ENCODE results near the gene CCDC201. TPM values are rescaled to one million over a fixed set of nuclear protein-coding genes. Genes with fewer than 3 reads are reported as not detected.
A peak's percentile ranks its signal among the peaks of the same experiment; 100 is the strongest.

Gene CCDC201
- total RNA-seq, 2 experiments from 2014 or later, result not detected

GRCh38 chr7:45890902-45891461 lies 18.1 kb upstream of the CCDC201 start:
- H3K36me3 ChIP-seq (ENCODE audit: insufficient read depth, low read length), result no peaks in the 10 kb centered on the region
- Mint-ChIP-seq H3K36me3 (ENCODE audit: low read depth) (no peaks in the 10 kb centered on the region), H3K4me3 (no peak overlapping the region), H3K9me3 (no peaks in the 10 kb centered on the region), H3K27me3 (peaks cover 82% of the 10 kb centered on the region), H3K4me1 (ENCODE audit: low read depth) (no peaks in the 10 kb centered on the region), H3K27ac (no peak overlapping the region)
- CTCF ChIA-PET, result no interaction called here
- POLR2A ChIA-PET, result no interaction called here
- ATAC-seq (ENCODE audit: poor library complexity), result no peak
- no peak overlapping the region for H3K27ac ChIP-seq (ENCODE audit: low read depth in 1 of 2, low read length in 2 of 2)
- H3K4me3 ChIP-seq (ENCODE audit: low read length), result no peak overlapping the region
- no peaks in the 10 kb centered on the region for H3K4me1 ChIP-seq (ENCODE audit: insufficient read depth, low read length)
- DNase-seq, result peak in 3 of 14 experiments; percentile 29 to 36 (median 33)
- intact Hi-C loops (cut with DNase I, micrococcal nuclease), result loop anchor here in 1 of 2 experiments (2.0 kb wide), 2 partner anchors 1198 to 1364 kb away; no protein-coding TSS in a partner anchor
- TF ChIP-seq CTCF (IDR thresholded peaks at IDR 0.05), result peak; percentile 65
- H3K27me3 ChIP-seq (ENCODE audit: control insufficient read depth in 1 of 2, insufficient read depth in 2 of 2, low read length in 2 of 2), result peaks cover 31 to 59% of the 10 kb centered on the region in 2 experiments
- no peaks in the 10 kb centered on the region for H3K9me3 ChIP-seq (ENCODE audit: control insufficient read depth in 1 of 2, insufficient read depth in 1 of 2, low read length in 2 of 2)

- Histone ChIP-seq H3K9me3 (ENCODE audit: control insufficient read depth in 1 of 2, insufficient read depth in 1 of 2, low read length in 2 of 2) (no peaks in the 10 kb centered on the region), H3K36me3 (ENCODE audit: insufficient read depth, low read length) (no peaks in the 10 kb centered on the region), H3K4me3 (ENCODE audit: low read length) (no peak overlapping the region), H3K4me1 (ENCODE audit: insufficient read depth, low read length) (no peaks in the 10 kb centered on the region), H3K27ac (ENCODE audit: low read depth in 1 of 2, low read length in 2 of 2) (no peak overlapping the region), H3K27me3 (ENCODE audit: control insufficient read depth in 1 of 2, insufficient read depth in 2 of 2, low read length in 2 of 2) (peaks cover 33 to 56% of the 10 kb centered on the region in 2 experiments)
- DNase-seq, result no peak
- ChIA-PET CTCF (no interaction called here), POLR2A (no interaction called here)
- no peak overlapping the region for H3K4me3 Mint-ChIP-seq
- H3K27ac Mint-ChIP-seq, result no peak overlapping the region
- no peaks in the 10 kb centered on the region for H3K9me3 Mint-ChIP-seq
- no peak for ATAC-seq (ENCODE audit: poor library complexity)
- H3K4me1 Mint-ChIP-seq (ENCODE audit: low read depth), result no peaks in the 10 kb centered on the region
- intact Hi-C loops (cut with DNase I, micrococcal nuclease), result loop anchor here in 1 of 2 experiments (2.0 kb wide), 2 partner anchors 1198 to 1364 kb away; no protein-coding TSS in a partner anchor
- H3K27me3 Mint-ChIP-seq, result peaks cover 81% of the 10 kb centered on the region
- TF ChIP-seq CTCF (IDR thresholded peaks at IDR 0.05), result no peak
- H3K36me3 Mint-ChIP-seq (ENCODE audit: low read depth), result no peaks in the 10 kb centered on the region
Observed at GRCh38 chr7:45890125-45890901, 17.4 kb upstream of the CCDC201 start.

- H3K27ac Mint-ChIP-seq, result no peak overlapping the region
- ChIA-PET POLR2A (no interaction called here), CTCF (no interaction called here)
- H3K27me3 ChIP-seq (ENCODE audit: control insufficient read depth in 1 of 2, insufficient read depth in 2 of 2, low read length in 2 of 2), result peaks cover 34 to 56% of the 10 kb centered on the region in 2 experiments
- DNase-seq (no peak), ATAC-seq (ENCODE audit: poor library complexity) (no peak)
- H3K9me3 ChIP-seq (ENCODE audit: control insufficient read depth in 1 of 2, insufficient read depth in 1 of 2, low read length in 2 of 2), result no peaks in the 10 kb centered on the region
- H3K4me1 Mint-ChIP-seq (ENCODE audit: low read depth), result no peaks in the 10 kb centered on the region
- no peaks in the 10 kb centered on the region for H3K36me3 Mint-ChIP-seq (ENCODE audit: low read depth)
- H3K27ac ChIP-seq (ENCODE audit: low read depth in 1 of 2, low read length in 2 of 2), result no peak overlapping the region
- H3K9me3 Mint-ChIP-seq, result no peaks in the 10 kb centered on the region
- peaks cover 81% of the 10 kb centered on the region for H3K27me3 Mint-ChIP-seq
- H3K4me3 ChIP-seq (ENCODE audit: low read length), result no peak overlapping the region
- no peak for TF ChIP-seq CTCF (IDR thresholded peaks at IDR 0.05)
- intact Hi-C loops (cut with DNase I, micrococcal nuclease), result loop anchor here in 1 of 2 experiments (2.0 kb wide), 2 partner anchors 1199 to 1365 kb away; no protein-coding TSS in a partner anchor
- no peak overlapping the region for H3K4me3 Mint-ChIP-seq
- H3K4me1 ChIP-seq (ENCODE audit: insufficient read depth, low read length), result no peaks in the 10 kb centered on the region
- H3K36me3 ChIP-seq (ENCODE audit: insufficient read depth, low read length), result no peaks in the 10 kb centered on the region
Observed at GRCh38 chr7:45889367-45890067, 16.6 kb upstream of the CCDC201 start.
